Astrocyte of the hippocampus (primary cell): Measurements from ENCODE around the gene SLC9A9.

ENCODE experiments used
- DNase-seq: peaks from one replicate; pipeline ENCODE4 v3.0.0; 2011; ENCODE audit warnings: low read depth, low spot score

Gene SLC9A9

GRCh38 chr3:143258692-143259091 is 589.6 kb downstream of the SLC9A9 start:
- DNase-seq: no peak

GRCh38 chr3:143256416-143256815 is 591.9 kb downstream of the SLC9A9 start:
- DNase-seq: no peak

GRCh38 chr3:143255739-143256138 is 592.5 kb downstream of the SLC9A9 start:
- no peak for DNase-seq

GRCh38 chr3:143252931-143253330 is 595.3 kb downstream of the SLC9A9 start:
- DNase-seq: no peak

- DNase-seq: no peak
Observed at GRCh38 chr3:143249014-143249413, 599.3 kb downstream of the SLC9A9 start.

GRCh38 chr3:143247073-143247472 is 601.2 kb downstream of the SLC9A9 start:
- DNase-seq: no peak

- DNase-seq: no peak
Observed at GRCh38 chr3:143245692-143246091, 602.6 kb downstream of the SLC9A9 start.

GRCh38 chr3:143244516-143245063 is 603.7 kb downstream of the SLC9A9 start:
- no peak for DNase-seq

GRCh38 chr3:143243686-143244085 is 604.6 kb downstream of the SLC9A9 start:
- no peak for DNase-seq

GRCh38 chr3:143242691-143243090 is 605.6 kb downstream of the SLC9A9 start:
- DNase-seq: no peak

- DNase-seq: peak; percentile 16
Observed at GRCh38 chr3:143242101-143242500, 606.2 kb downstream of the SLC9A9 start.

GRCh38 chr3:143241481-143241951 is 606.8 kb downstream of the SLC9A9 start:
- DNase-seq: peak; percentile 45

GRCh38 chr3:143240886-143241285 is 607.4 kb downstream of the SLC9A9 start:
- DNase-seq: no peak

- peak; percentile 64 for DNase-seq
Observed at GRCh38 chr3:143239031-143239430, 609.2 kb downstream of the SLC9A9 start.

- DNase-seq: peak; percentile 43
Observed at GRCh38 chr3:143237077-143237627, 611.1 kb downstream of the SLC9A9 start.

GRCh38 chr3:143236226-143236964 is 611.9 kb downstream of the SLC9A9 start:
- no peak for DNase-seq

GRCh38 chr3:143235614-143236204 is 612.6 kb downstream of the SLC9A9 start:
- no peak for DNase-seq

- DNase-seq: no peak
Observed at GRCh38 chr3:143234526-143234925, 613.7 kb downstream of the SLC9A9 start.

- no peak for DNase-seq
Observed at GRCh38 chr3:143232981-143233380, 615.3 kb downstream of the SLC9A9 start.

- DNase-seq: no peak
Observed at GRCh38 chr3:143228405-143228804, 619.9 kb downstream of the SLC9A9 start.

- DNase-seq: no peak
Observed at GRCh38 chr3:143226678-143227291, 621.5 kb downstream of the SLC9A9 start.

- DNase-seq: no peak
Observed at GRCh38 chr3:143224716-143225115, 623.6 kb downstream of the SLC9A9 start.
